ENCODE data around the gene ZNF716.
"Not testable (repeated sequence)": the region's sequence is repeated elsewhere in the genome, so short reads cannot be mapped to it uniquely, and the experiment has no call there.

Gene ZNF716

GRCh38 chr7:57427146-57427545 is 22.8 kb upstream of the ZNF716 start:
- DNase-seq = no peak

GRCh38 chr7:57427594-57427993 is 22.4 kb upstream of the ZNF716 start:
- no peak for DNase-seq

- DNase-seq = no peak
Observed at GRCh38 chr7:57432583-57432982, 17.4 kb upstream of the ZNF716 start.

DNA sequence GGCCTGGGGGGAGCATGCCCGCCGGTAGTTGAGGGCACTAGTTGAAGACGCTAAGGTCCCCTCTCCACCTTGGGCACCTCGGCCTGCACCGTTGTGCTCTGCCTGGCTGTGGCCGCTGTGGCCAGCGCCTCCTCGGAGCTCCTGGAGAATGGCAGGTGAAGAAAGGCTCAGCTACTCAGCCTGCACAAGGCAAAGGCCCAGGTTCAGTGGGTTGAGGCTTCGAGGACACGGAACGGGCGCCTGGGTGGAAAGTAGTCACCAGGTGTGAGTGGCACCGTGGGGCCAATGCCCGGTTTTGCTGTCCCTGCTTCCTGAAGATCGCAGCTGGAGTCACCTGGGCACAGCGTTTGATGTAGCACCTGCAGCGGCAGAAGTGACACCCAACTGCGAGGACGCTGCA is 12.4 kb upstream of the ZNF716 start:
- no peak for DNase-seq

- DNase-seq = no peak
Observed at GRCh38 chr7:57438244-57438643, 11.7 kb upstream of the ZNF716 start.

- no peak for DNase-seq
Observed at GRCh38 chr7:57443567-57443966, 6.4 kb upstream of the ZNF716 start.

GRCh38 chr7:57469186-57469828 is 19.3 kb downstream of the ZNF716 start:
- not testable (repeated sequence) for DNase-seq

DNA sequence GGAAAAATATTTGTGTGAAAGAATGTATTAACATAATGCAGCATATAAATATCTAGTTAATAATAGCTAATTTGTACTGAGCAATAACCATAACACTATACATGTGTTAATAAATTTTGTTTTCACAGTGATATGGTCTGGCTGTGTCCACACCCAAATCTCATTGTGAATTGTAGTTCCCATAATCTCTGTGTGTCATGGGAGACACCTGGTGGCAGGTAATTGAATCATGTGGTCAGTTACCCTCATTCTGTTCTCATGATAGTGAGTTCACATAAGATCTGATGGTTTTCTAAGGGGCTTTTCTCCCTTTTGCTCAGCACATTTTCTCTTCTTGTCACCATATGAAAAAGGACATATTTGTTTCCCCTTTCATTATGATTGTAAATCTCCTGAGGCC is 30.3 kb downstream of the ZNF716 start:
- DNase-seq = not testable (repeated sequence)

DNA sequence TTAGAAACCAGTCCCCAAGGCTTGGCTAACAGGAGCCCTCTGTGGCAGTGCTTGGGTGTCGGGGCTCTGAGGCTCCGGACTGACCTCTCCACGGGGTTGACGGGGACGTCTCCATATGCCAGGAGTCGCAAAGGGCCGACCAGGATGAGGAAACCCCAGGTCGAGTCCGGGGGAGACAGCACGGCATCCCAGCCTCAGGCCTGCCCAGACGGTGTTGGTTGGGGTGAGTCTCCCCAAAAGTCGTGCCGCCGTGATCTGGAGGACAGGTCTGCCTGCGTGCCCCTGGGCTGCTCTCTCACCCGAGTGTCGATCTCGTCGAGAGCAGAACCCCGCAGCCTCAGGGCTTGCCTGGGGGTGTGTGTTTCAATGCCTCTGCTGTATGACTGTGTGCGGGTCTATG is 35.0 kb downstream of the ZNF716 start:
- DNase-seq = not testable (repeated sequence)

GRCh38 chr7:57487957-57488356 is 38.0 kb downstream of the ZNF716 start:
- no peak for DNase-seq

- DNase-seq = not testable (repeated sequence)
Observed at GRCh38 chr7:57495111-57495510, 45.1 kb downstream of the ZNF716 start.

DNA sequence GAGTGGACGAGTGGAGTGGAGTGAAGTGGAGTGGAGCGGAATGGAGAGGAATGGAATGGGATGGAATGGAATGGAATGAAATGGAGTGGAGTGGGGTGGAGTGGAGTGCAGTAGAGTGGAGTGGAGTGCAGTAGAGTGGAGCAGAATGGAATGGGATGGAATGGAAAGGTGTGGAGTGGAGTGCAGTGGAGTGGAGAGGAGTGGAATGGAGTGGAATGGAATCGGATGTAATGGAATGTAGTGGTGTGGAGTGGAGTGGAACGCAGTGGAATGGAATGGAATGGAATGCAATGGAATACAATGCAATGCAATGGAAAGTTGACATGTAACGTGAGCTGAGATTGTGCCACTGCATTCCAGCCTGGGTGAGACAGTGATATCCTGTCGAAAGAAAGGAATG is 46.4 kb downstream of the ZNF716 start:
- DNase-seq = no peak

DNA sequence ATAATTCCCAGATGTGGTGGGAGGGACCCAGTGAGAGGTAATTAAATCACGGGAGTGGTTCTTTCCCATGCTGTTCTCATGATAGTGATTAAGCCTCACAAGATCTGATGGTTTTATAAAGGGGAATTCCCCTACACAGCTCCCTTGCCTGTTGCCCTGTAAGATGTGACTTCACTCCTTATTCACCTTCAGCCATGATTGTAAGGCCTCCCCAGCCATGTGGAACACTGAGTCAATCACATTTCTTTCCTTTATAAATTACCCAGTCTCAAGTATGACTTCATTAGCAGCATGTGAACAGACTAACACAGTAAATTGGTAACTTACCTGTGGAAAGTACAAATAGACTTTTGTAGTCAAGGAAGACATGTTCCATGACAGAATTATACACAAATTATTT is 55.2 kb downstream of the ZNF716 start:
- no peak for DNase-seq
